GM12878 (cell line): Measurements from ENCODE around the gene ARHGEF7. TPM values are rescaled to one million over a fixed set of nuclear protein-coding genes. Genes with fewer than 3 reads are reported as not detected.
A peak's percentile ranks its signal among the peaks of the same experiment; 100 is the strongest.

Experiments
- ATAC-seq: fragments of 200-7000 bp; cut with Tn5 transposase; 3 replicates; pipeline ENCODE4 v1.9.1; 2020; ENCODE audit warnings: mild to moderate bottlenecking, moderate library complexity
- BruUV-seq: library from RNA; stranded (reverse); fragments of 400-500 nt; replicated peaks from 2 replicates; lab custom pipeline; 2021; lab: Mats Ljungman, UMichigan
- CTCF ChIA-PET: fragments of 300-600 bp; sonication (Branson Sonifier 250); formaldehyde crosslinking; extraction: SDS; loops from one replicate; lab custom pipeline; 2021; ENCODE audit warnings: inconsistent platforms; lab: Yijun Ruan, JAX
- POLR2A ChIA-PET: fragments of 350-600 bp; formaldehyde crosslinking; extraction: SDS; loops from one replicate; lab custom pipeline; 2021; ENCODE audit warnings: inconsistent platforms; lab: Charles Lee
- RAD21 ChIA-PET: fragments of 300-600 bp; sonication (Branson Sonifier 250); formaldehyde crosslinking; loops from one replicate; lab custom pipeline; 2023; ENCODE audit warnings: antibody characterized with exemption; ENCODE audit not compliant: unreplicated experiment; lab: Charles Lee
- SMC1A ChIA-PET: fragments of 300-600 bp; sonication (Branson Sonifier 250); formaldehyde crosslinking; loops from one replicate; lab custom pipeline; 2023; ENCODE audit not compliant: unreplicated experiment, uncharacterized antibody; lab: Charles Lee
- DNase-seq: peaks from one replicate; pipeline ENCODE4 v3.0.0-alpha.2; 2011; ENCODE audit warnings: low read depth, low spot score
- FAIRE-seq: peaks from 3 replicates; lab custom pipeline; 2011; peaks lifted over from hg19 to GRCh38; lab: Jason Lieb, UNC
- H2AFZ ChIP-seq: 2 replicates; pipeline ENCODE4 v1.6.0; 2011; ENCODE audit warnings: low read depth, low read length, control low read depth; ENCODE audit not compliant: control insufficient read depth
- H3K27ac ChIP-seq: 2 replicates; pipeline ENCODE4 v1.5.1; 2011; ENCODE audit warnings: control low read depth; ENCODE audit not compliant: control insufficient read depth, insufficient read depth
- H3K27me3 ChIP-seq, 2 experiments: replicated peaks in 1 of 2; 2 replicates each; pipeline versions ENCODE4 v1.6.0 to v1.6.1; 2011; ENCODE audit warnings: low read length in 1 of 2; ENCODE audit not compliant: control insufficient read depth in 2 of 2, insufficient read depth in 2 of 2
- H3K36me3 ChIP-seq, 2 experiments: 2 replicates each; pipeline ENCODE4 v1.5.1; 2011; ENCODE audit warnings: low read length in 1 of 2; ENCODE audit not compliant: control insufficient read depth in 2 of 2, insufficient read depth in 2 of 2
- H3K4me1 ChIP-seq: 2 replicates; pipeline ENCODE4 v1.6.1; 2011; ENCODE audit warnings: mild to moderate bottlenecking, low read length, moderate library complexity, mixed read lengths; ENCODE audit not compliant: control insufficient read depth, insufficient read depth
- H3K4me2 ChIP-seq: 2 replicates; pipeline ENCODE4 v1.6.0; 2011; ENCODE audit warnings: control low read depth; ENCODE audit not compliant: control insufficient read depth, insufficient read depth
- H3K4me3 ChIP-seq: fragments of 200-600 bp; sonication (generic); 2 replicates; pipeline ENCODE4 v1.5.1; 2016
- H3K79me2 ChIP-seq: 2 replicates; pipeline ENCODE4 v1.6.0; 2011; ENCODE audit warnings: low read length; ENCODE audit not compliant: control insufficient read depth, insufficient read depth
- H3K9ac ChIP-seq: 2 replicates; pipeline ENCODE4 v1.8.0; 2011; ENCODE audit warnings: low read length, control low read depth, mixed read lengths; ENCODE audit not compliant: control insufficient read depth, insufficient read depth
- H3K9me3 ChIP-seq: replicated peaks from 3 replicates; pipeline ENCODE4 v1.5.1; 2011; ENCODE audit warnings: mild to moderate bottlenecking, low read length; ENCODE audit not compliant: control insufficient read depth, insufficient read depth
- H4K20me1 ChIP-seq: 2 replicates; pipeline ENCODE4 v1.6.0; 2011; ENCODE audit not compliant: control insufficient read depth, insufficient read depth
- ATF7 ChIP-seq: fragments of 450-650 bp; IDR thresholded peaks from 2 replicates; pipeline ENCODE4 v1.6.1; 2016; ENCODE audit warnings: low read depth, mild to moderate bottlenecking
- BCL11A ChIP-seq: IDR thresholded peaks from 2 replicates; pipeline ENCODE4 v1.6.1; 2011; ENCODE audit warnings: low read depth, low read length
- CBFB ChIP-seq: IDR thresholded peaks from 2 replicates; pipeline ENCODE4 v1.6.1; 2016; ENCODE audit warnings: antibody characterized with exemption, low read depth
- EP300 ChIP-seq, 2 experiments: fragments of 150-350 bp in 1 of 2; IDR thresholded peaks; 2 replicates each; pipeline ENCODE4 v1.6.1; 2011 to 2012; ENCODE audit warnings: low read depth in 2 of 2, low read length in 2 of 2, borderline replicate concordance in 1 of 2, improper control_type of control experiment in 1 of 2, inconsistent platforms in 1 of 2; ENCODE audit not compliant: control insufficient read depth in 1 of 2
- FOXM1 ChIP-seq: IDR thresholded peaks from 2 replicates; pipeline ENCODE4 v1.6.1; 2012; ENCODE audit warnings: low read depth, mild to moderate bottlenecking, inconsistent platforms, low read length, moderate library complexity
- MYC ChIP-seq: IDR thresholded peaks from 2 replicates; pipeline ENCODE4 v1.6.1; 2011; ENCODE audit warnings: mild to moderate bottlenecking, low read length, moderate library complexity, inconsistent platforms; ENCODE audit not compliant: insufficient read depth, insufficient replicate concordance, insufficient read length, severe bottlenecking
- NBN ChIP-seq: fragments of 450-650 bp; IDR thresholded peaks from 2 replicates; pipeline ENCODE4 v1.6.1; 2016
- NFIC ChIP-seq: IDR thresholded peaks from 2 replicates; pipeline ENCODE4 v1.6.1; 2012; ENCODE audit warnings: low read depth, mild to moderate bottlenecking, inconsistent platforms, low read length, moderate library complexity
- RAD51 ChIP-seq: fragments of 450-650 bp; IDR thresholded peaks from 2 replicates; pipeline ENCODE4 v1.6.1; 2016; ENCODE audit warnings: moderate library complexity, mild to moderate bottlenecking, inconsistent platforms
- SMAD1 ChIP-seq: fragments of 450-650 bp; IDR thresholded peaks from 2 replicates; pipeline ENCODE4 v1.6.1; 2018; ENCODE audit warnings: mild to moderate bottlenecking, low read depth; ENCODE audit not compliant: partially characterized antibody
- SMC3 ChIP-seq: IDR thresholded peaks from 2 replicates; pipeline ENCODE4 v1.6.1; 2011; ENCODE audit warnings: low read length, improper control_type of control experiment, borderline replicate concordance
- SPI1 ChIP-seq: IDR thresholded peaks from 2 replicates; pipeline ENCODE4 v1.6.1; 2011; ENCODE audit warnings: low read depth, mild to moderate bottlenecking, low read length, moderate library complexity, borderline replicate concordance; ENCODE audit not compliant: insufficient read depth
- YBX1 ChIP-seq: fragments of 450-650 bp; IDR thresholded peaks from 2 replicates; pipeline ENCODE4 v1.6.1; 2016; ENCODE audit warnings: antibody characterized with exemption
- WGBS: methylation state at CpG from one replicate; pipeline ENCODE4 v1.1.6; 2016; ENCODE audit warnings: low lambda C conversion rate; ENCODE audit not compliant: insufficient replicate concordance, insufficient coverage; ENCODE audit errors: missing lambda C conversion rate; 5-methylcytosine and 5-hydroxymethylcytosine counted together
- in situ Hi-C: fragments of 300-500 bp; cut with MboI; formaldehyde crosslinking; loops from 9 replicates; pipeline ENCODE4 v1.14.3; 2018; ENCODE audit warnings: mixed read lengths
- intact Hi-C: fragments of 100-400 bp; cut with micrococcal nuclease; formaldehyde crosslinking; loops from one replicate; pipeline ENCODE4 v1.14.2; 2022; ENCODE audit not compliant: unreplicated experiment
- polyA plus RNA-seq, 11 experiments: library from polyadenylated mRNA; depleted of rRNA in 4 of 11; unstranded in 6 of 11; stranded (reverse) in 5 of 11; fragments of >200 nt; fragmentation: Nextera tagmentation in 4 of 11; fragmentation: Illumina TruSeq in 1 of 11; extraction: Ambion mirVana in 4 of 11; extraction: Trizol in 1 of 11; gene quantifications; 1 replicate in 1 of 11; 2 replicates in 10 of 11; pipeline versions ENCODE4 v1.2.1 to v1.2.3, GENCODE V29; 2011 to 2016; ENCODE audit warnings: inconsistent platforms in 2 of 11, missing spikeins in 2 of 11, low read depth in 1 of 11
- total RNA-seq, 4 experiments: library from RNA; depleted of rRNA in 3 of 4; stranded (reverse); fragments of >200 nt in 3 of 4; fragmentation: Illumina TruSeq in 1 of 4; extraction: Trizol in 1 of 4; gene quantifications; 2 replicates each; pipeline versions ENCODE4 v1.2.1 to v1.2.3, GENCODE V29; 2013 to 2021
- TF ChIP-seq, protein P1 (sequence below): fragments of 450-650 bp; conservative IDR thresholded peaks from 2 replicates; pipeline ENCODE4 v1.6.1; 2017; ENCODE audit warnings: mild to moderate bottlenecking, moderate library complexity
- TF ChIP-seq, protein P2 (sequence below), 3 experiments: IDR thresholded peaks in 2 of 3; conservative IDR thresholded peaks in 1 of 3; 2 replicates each; pipeline ENCODE4 v1.5.1; 2011; ENCODE audit warnings: low read depth in 3 of 3, low read length in 3 of 3, mild to moderate bottlenecking in 3 of 3, control low read depth in 2 of 3, moderate library complexity in 2 of 3, inconsistent platforms in 1 of 3, mixed read lengths in 1 of 3; ENCODE audit not compliant: control insufficient read depth in 2 of 3, insufficient read depth in 1 of 3; ENCODE audit errors: extremely low read depth in 1 of 3

ARHGEF7 gene
- total and polyA plus RNA-seq, 10 of the 15 experiments (the other 5 are each of a cell fraction or from before 2014, with no cell fraction given) = 4.7 to 65.5 (median 36.6) TPM

DNA sequence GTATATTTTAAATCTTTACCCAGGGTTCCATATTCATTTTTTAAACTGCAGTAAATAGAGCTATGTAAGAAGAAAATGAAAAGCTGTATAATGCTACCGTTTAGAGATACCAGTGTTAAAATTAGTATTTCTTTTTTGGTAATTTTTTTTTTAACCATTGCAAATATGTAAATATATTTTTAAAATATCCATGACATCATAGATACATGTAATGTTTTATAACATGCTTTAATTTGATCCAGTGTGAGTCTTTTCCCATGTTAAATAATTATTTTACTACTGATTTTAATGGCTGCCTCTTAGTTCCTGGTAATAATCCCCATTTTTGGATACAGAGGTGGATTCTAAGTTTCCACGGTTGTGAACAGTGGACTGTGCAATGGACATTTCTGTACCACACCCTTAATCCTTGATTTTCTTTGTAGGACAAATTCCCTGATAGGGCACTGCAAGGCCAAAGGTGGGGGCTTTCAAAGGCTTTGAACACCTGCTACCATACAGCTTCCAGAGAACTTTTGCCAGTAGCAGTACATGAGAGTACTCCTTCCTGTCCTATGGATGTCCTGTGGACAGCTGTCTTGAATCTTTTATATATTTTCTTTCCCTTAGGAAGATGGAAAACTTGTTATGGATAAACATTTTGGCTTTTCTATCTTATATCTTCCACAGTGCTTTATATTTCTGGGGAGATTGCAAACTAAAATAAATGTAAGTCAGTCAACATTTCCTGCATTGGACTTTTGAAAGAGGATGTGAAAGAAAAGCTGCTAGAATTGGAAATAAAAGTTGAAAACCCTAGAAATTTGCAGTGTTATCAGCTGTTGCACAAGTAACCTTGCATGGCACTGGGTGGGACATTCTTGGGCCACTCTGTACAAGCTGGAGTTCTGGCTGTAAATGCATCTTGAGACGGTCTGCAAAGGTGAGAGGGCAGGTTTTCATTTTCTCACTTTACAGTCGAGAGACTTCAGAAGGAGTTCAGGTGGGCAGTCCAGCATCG lies 46.8 kb downstream of the ARHGEF7 start (continued):
- TF ChIP-seq, protein P1, sequence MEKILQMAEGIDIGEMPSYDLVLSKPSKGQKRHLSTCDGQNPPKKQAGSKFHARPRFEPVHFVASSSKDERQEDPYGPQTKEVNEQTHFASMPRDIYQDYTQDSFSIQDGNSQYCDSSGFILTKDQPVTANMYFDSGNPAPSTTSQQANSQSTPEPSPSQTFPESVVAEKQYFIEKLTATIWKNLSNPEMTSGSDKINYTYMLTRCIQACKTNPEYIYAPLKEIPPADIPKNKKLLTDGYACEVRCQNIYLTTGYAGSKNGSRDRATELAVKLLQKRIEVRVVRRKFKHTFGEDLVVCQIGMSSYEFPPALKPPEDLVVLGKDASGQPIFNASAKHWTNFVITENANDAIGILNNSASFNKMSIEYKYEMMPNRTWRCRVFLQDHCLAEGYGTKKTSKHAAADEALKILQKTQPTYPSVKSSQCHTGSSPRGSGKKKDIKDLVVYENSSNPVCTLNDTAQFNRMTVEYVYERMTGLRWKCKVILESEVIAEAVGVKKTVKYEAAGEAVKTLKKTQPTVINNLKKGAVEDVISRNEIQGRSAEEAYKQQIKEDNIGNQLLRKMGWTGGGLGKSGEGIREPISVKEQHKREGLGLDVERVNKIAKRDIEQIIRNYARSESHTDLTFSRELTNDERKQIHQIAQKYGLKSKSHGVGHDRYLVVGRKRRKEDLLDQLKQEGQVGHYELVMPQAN = no peak
- TF ChIP-seq ATF7 (peak; percentile 58), RAD51 (no peak), MYC (no peak), BCL11A (no peak)

DNA sequence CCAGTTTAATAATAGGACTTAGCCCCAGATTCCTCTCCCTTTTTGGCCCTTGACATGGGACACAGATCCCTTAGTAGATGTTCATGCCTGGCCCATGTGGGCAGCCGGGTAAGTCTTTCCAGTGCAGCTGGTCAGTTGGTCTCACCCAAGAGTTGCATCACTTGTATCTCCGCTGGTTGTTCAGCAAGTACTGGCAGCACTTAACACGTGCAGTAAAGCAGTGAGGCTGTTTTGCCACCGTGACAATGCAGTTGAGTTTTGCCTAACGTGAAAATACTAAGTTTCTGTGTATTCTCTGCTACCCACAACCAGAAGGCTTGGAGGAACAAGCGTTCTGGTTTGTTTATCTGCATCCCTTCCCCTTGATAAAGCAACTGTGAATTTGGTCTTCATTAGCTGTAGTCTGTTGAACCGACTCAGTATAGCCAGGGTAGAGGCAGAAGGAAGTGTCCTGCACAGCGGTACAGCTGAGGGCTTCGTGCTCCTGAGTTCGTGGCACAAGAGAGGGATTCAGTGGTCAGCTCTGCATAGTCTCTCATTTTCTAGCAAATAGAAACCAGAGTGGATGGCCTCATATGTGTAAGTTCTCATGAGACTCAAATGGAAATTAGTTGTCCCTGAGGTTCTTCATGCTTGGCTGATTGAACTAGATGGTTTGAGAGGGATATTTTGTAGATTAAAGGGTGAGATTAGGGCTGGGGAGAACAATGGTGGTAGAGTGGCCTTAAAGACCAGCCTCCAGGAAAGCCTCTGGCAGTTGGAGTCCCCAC lies 50.3 kb downstream of the ARHGEF7 start:
- no TSS peak for BruUV-seq
- TF ChIP-seq FOXM1 = 0 out of 2 replicates have a peak, but pooled peaks have one; percentile 26
- TF ChIP-seq NBN = no peak
- TF ChIP-seq SMC3 = no peak
- TF ChIP-seq, protein P2, sequence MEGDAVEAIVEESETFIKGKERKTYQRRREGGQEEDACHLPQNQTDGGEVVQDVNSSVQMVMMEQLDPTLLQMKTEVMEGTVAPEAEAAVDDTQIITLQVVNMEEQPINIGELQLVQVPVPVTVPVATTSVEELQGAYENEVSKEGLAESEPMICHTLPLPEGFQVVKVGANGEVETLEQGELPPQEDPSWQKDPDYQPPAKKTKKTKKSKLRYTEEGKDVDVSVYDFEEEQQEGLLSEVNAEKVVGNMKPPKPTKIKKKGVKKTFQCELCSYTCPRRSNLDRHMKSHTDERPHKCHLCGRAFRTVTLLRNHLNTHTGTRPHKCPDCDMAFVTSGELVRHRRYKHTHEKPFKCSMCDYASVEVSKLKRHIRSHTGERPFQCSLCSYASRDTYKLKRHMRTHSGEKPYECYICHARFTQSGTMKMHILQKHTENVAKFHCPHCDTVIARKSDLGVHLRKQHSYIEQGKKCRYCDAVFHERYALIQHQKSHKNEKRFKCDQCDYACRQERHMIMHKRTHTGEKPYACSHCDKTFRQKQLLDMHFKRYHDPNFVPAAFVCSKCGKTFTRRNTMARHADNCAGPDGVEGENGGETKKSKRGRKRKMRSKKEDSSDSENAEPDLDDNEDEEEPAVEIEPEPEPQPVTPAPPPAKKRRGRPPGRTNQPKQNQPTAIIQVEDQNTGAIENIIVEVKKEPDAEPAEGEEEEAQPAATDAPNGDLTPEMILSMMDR (IDR thresholded peaks at IDR 0.05 in 2 of 3, conservative IDR thresholded peaks at IDR 0.05 in 1 of 3; ENCODE audit: control insufficient read depth in 2 of 3, extremely low read depth in 1 of 3, insufficient read depth in 1 of 3, low read depth in 3 of 3, low read length in 3 of 3) = no peak
- TF ChIP-seq SPI1 = no peak
- no peak for TF ChIP-seq YBX1
- no peak for TF ChIP-seq CBFB
- no peak for TF ChIP-seq EP300 (IDR thresholded peaks at IDR 0.05; ENCODE audit: borderline replicate concordance in 1 of 2, control insufficient read depth in 1 of 2, low read depth in 2 of 2, low read length in 2 of 2)
- TF ChIP-seq NFIC = 0 out of 2 replicates have a peak, but pooled peaks have one; percentile 13
- no peak for TF ChIP-seq SMAD1

More for the DNA sequence above, 50.3 kb downstream of the ARHGEF7 start:
- no peaks in the 10 kb centered on the region for H3K27me3 ChIP-seq
- H3K79me2 ChIP-seq = peaks cover 96% of the 10 kb centered on the region
- peak overlapping the region; percentile 11; the same call in 1 of the 2 replicates for H3K9ac ChIP-seq
- H3K9me3 ChIP-seq = peaks cover 8% of the 10 kb centered on the region; the same call in 2 of the 3 replicates
- in situ Hi-C loops = loop anchor here (25.0 kb wide), 1 partner anchor 2003 kb away; no protein-coding TSS in a partner anchor
- peak overlapping the region; percentile 66 for H3K27ac ChIP-seq
- H4K20me1 ChIP-seq = peaks cover 2% of the 10 kb centered on the region; the same call in 1 of the 2 replicates
- H3K36me3 ChIP-seq = peaks cover 6 to 25% of the 10 kb centered on the region in 2 experiments
- POLR2A ChIA-PET = interaction anchor here (0.8 to 2.0 kb wide), 5 partner anchors 9 to 20 kb away, joined by 3 to 8 read pairs (median 3); no protein-coding TSS in a partner anchor
- DNase-seq = no peak
- 14% methylated on average over 10 of the region's 10 CpGs for WGBS
- H3K4me3 ChIP-seq = peak overlapping the region; percentile 36; the same call in 1 of the 2 replicates
- intact Hi-C loops = loop anchor here (1.0 to 5.0 kb wide), 2 partner anchors 19 to 37 kb away; no protein-coding TSS in a partner anchor
- SMC1A ChIA-PET = interaction anchor here (0.7 to 1.8 kb wide), 4 partner anchors 9 to 19 kb away, joined by 3 to 12 read pairs (median 8); no protein-coding TSS in a partner anchor
- no peak for FAIRE-seq
- CTCF ChIA-PET = interaction anchor here (0.7 to 1.3 kb wide), 4 partner anchors 9 to 59 kb away, joined by 3 to 4 read pairs (median 3); no protein-coding TSS in a partner anchor
- peak; percentile 77 for ATAC-seq
- no peak overlapping the region for H2AFZ ChIP-seq
- H3K4me1 ChIP-seq = peaks cover 53% of the 10 kb centered on the region
- RAD21 ChIA-PET = interaction anchor here (0.9 to 1.5 kb wide), 2 partner anchors 20 to 35 kb away, joined by 3 to 10 read pairs; no protein-coding TSS in a partner anchor
- peak overlapping the region; percentile 73 for H3K4me2 ChIP-seq
